Measurements from ENCODE around the gene ICAM5. TPM values are rescaled to one million over a fixed set of nuclear protein-coding genes. Genes with fewer than 3 reads are reported as not detected.

The ICAM5 gene
- total RNA-seq, 6 donors from 2014 or later, result 19.5 to 102 (median 27.2) TPM

DNA sequence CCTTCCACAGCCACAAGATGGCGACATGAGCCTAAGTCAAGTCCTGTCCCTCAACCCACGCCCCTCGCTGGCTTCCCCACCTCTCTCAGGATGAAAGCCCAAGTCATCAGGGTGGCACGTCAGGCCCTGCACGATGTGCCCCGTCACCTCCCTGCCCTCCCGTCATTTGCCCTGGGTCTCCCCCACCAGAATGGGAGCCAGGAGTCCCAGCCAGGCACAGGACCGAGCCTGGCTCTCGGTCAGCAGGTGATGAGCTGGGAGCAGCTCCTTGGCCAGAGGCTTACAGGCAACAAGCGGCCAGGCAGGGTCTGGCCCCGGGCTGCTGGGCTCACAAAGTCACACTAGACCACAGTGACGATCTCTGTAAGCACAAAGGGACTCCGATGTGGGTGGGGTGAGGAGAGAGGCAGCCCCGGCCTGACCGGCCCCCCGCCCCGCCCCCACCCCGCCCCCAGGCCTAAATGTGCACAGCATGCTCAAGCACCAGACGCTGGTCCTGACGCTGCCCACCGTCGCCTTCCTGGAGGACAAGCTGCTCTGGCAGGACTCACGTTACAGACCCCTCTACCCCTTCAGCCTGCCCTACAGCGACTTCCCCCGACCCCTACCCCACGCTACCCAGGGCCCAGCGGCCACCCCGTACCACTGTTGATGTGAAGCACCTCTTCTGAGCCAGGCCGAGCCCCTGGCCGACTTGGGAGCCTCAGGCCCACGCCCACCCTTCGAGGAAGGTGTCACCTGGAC, 30.4 kb upstream of the ICAM5 start:
- peak; percentile 82 to 87 for ATAC-seq (ENCODE audit: low FRiP score in 2 of 2)
- 40 to 45% methylated on average over 20 to 24 of the region's 32 CpGs for WGBS, 2 donors
- no peak for TF ChIP-seq EP300 (IDR thresholded peaks at IDR 0.05)
- no peak for TF ChIP-seq POLR2AphosphoS5 (IDR thresholded peaks at IDR 0.05)
- TF ChIP-seq POLR2A (IDR thresholded peaks at IDR 0.05), result peak in 1 of 4 donors; percentile 19
- TF ChIP-seq, protein P1, sequence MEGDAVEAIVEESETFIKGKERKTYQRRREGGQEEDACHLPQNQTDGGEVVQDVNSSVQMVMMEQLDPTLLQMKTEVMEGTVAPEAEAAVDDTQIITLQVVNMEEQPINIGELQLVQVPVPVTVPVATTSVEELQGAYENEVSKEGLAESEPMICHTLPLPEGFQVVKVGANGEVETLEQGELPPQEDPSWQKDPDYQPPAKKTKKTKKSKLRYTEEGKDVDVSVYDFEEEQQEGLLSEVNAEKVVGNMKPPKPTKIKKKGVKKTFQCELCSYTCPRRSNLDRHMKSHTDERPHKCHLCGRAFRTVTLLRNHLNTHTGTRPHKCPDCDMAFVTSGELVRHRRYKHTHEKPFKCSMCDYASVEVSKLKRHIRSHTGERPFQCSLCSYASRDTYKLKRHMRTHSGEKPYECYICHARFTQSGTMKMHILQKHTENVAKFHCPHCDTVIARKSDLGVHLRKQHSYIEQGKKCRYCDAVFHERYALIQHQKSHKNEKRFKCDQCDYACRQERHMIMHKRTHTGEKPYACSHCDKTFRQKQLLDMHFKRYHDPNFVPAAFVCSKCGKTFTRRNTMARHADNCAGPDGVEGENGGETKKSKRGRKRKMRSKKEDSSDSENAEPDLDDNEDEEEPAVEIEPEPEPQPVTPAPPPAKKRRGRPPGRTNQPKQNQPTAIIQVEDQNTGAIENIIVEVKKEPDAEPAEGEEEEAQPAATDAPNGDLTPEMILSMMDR (IDR thresholded peaks at IDR 0.05), result peak; percentile 64 to 83 (median 76)
- Histone ChIP-seq H3K36me3 (peaks cover 10 to 45% (median 38%) of the 10 kb centered on the region in 4 donors), H3K4me1 (peaks cover 9 to 26% (median 14%) of the 10 kb centered on the region in 4 donors), H3K9me3 (no peaks in the 10 kb centered on the region), H3K4me3 (peak overlapping the region in 2 of 4 donors; percentile 7 to 28), H3K27ac (peak overlapping the region; percentile 54 to 84 (median 82)), H3K27me3 (no peaks in the 10 kb centered on the region)
- peak; percentile 81 to 94 for DNase-seq

DNA sequence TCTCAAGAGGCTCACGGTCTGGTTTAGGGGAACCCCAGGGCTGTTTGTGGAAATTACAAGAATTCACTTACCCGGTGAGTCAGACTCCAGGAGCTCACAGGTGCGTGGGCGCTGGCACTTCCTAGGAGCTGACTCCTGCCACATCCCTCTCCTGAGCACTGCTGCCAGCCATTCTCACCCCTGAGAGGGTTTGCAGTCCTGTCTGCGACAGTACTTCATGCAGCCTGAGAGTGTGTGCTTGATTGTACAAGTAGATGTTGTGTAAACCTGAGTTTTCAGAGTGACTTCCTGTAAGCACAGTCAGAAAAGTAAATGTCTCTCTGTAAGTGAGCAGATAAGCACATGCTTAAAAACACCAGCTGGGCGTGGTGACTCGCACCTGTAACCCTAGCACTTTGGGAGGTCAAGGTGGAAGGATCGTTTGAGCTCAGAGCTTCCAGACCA, 29.6 kb upstream of the ICAM5 start:
- TF ChIP-seq, protein P1 (IDR thresholded peaks at IDR 0.05), result peak in 1 of 6 experiments; percentile 10
- TF ChIP-seq POLR2A (IDR thresholded peaks at IDR 0.05), result peak in 1 of 4 donors; percentile 40
- peak; percentile 53 to 99 (median 57) for TF ChIP-seq EP300 (IDR thresholded peaks at IDR 0.05)
- peak; percentile 73 to 76 for TF ChIP-seq POLR2AphosphoS5 (IDR thresholded peaks at IDR 0.05)
- Histone ChIP-seq H3K4me3 (peak overlapping the region in 1 of 4 donors; percentile 28), H3K36me3 (peaks cover 10 to 37% (median 30%) of the 10 kb centered on the region in 4 donors), H3K27ac (peak overlapping the region; percentile 54 to 84 (median 77)), H3K9me3 (no peaks in the 10 kb centered on the region), H3K4me1 (peaks cover 9 to 26% (median 15%) of the 10 kb centered on the region in 4 donors), H3K27me3 (no peaks in the 10 kb centered on the region)
- 52 to 59% methylated on average over 8 of the region's 8 CpGs for WGBS, 2 donors
- DNase-seq (peak in 1 of 2 donors; percentile 94), ATAC-seq (ENCODE audit: low FRiP score in 2 of 2) (peak; percentile 72 to 93)

DNA sequence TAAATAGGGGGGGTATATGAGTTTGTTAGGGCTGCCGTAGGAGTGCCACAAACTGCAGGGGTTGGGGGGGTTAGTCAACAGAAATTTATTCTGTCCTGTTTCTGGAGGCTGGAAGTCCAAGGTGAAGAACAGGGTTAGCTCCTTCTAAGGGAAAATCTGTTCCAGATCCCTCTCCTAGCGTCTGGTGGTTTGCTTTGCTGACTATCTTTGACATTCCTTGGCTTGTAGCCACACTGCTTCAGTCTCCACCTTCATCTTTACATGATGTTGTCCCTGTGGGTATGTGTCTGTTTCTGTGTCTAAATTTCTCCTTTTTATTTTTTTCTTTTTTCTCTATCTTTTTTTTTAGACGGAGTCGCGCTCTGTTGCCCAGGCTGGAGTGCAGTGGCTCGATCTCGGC, 27.0 kb upstream of the ICAM5 start:
- Histone ChIP-seq H3K9me3 (no peaks in the 10 kb centered on the region), H3K27me3 (no peaks in the 10 kb centered on the region), H3K4me1 (peaks cover 11 to 35% (median 27%) of the 10 kb centered on the region in 4 donors), H3K4me3 (no peak overlapping the region), H3K36me3 (peaks cover 6 to 14% (median 10%) of the 10 kb centered on the region in 4 donors), H3K27ac (no peak overlapping the region)
- DNase-seq (no peak), ATAC-seq (ENCODE audit: low FRiP score in 2 of 2) (no peak)
- WGBS, 2 donors, result 75 to 84% methylated on average over 7 of the region's 7 CpGs
- TF ChIP-seq, protein P1 (IDR thresholded peaks at IDR 0.05), result no peak
- TF ChIP-seq EP300 (IDR thresholded peaks at IDR 0.05) (no peak), POLR2AphosphoS5 (IDR thresholded peaks at IDR 0.05) (no peak), POLR2A (IDR thresholded peaks at IDR 0.05) (no peak)

DNA sequence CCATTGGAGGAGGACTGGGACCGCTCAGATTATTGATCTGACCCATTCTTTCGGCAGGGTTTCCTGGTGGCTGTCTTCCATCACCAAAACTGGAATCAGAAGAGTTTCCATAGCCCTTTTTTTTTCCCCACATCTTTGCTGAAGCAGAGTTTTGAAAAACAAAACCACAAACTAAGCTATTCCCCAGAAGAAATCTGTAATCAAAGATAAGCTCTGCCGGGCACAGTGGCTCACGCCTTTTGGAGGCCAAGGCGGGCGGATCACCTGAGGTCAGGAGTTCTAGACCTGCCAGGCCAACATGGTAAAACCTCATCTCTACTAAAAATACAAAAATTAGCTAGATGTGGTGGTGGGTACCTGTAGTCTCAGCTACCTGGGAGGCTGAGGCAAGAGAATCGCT, 23.0 kb upstream of the ICAM5 start:
- H3K4me1 ChIP-seq, result peaks cover 21 to 44% (median 33%) of the 10 kb centered on the region in 4 donors
- ATAC-seq (ENCODE audit: low FRiP score in 2 of 2) (no peak), DNase-seq (no peak)
- no peaks in the 10 kb centered on the region for H3K27me3 ChIP-seq
- no peaks in the 10 kb centered on the region for H3K36me3 ChIP-seq
- H3K27ac ChIP-seq, result peak overlapping the region in 3 of 4 donors; percentile 94 to 98 (median 97)
- H3K9me3 ChIP-seq, result no peaks in the 10 kb centered on the region
- WGBS, 2 donors, result 81 to 86% methylated on average over 7 of the region's 7 CpGs
- TF ChIP-seq POLR2A (IDR thresholded peaks at IDR 0.05), result no peak
- no peak for TF ChIP-seq EP300 (IDR thresholded peaks at IDR 0.05)
- TF ChIP-seq, protein P1 (IDR thresholded peaks at IDR 0.05), result no peak
- TF ChIP-seq POLR2AphosphoS5 (IDR thresholded peaks at IDR 0.05), result no peak
- no peak overlapping the region for H3K4me3 ChIP-seq

Data from upper lobe of left lung (tissue), 6 donors.